Measurements from ENCODE around the gene LTBP2.

LTBP2 gene

DNA sequence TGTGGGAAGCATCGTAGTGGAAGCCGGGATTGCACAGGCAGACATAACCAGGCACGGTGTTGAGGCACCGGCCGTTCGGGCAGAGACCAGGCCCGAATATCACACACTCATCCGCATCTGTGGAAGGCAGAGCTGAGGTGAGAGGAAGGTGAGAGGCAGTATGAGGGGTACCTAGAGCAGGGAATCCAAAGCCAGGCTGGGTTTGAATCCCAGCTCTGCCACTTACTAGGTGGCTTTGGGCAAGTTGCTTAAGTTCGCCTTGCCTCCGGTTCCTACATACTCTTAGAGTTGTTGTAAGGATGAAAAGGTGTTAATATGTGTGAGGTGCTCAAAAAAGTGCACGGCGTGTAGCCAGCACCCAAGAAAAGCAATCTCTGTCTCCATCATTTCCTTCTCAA, 108.1 kb downstream of the LTBP2 start:
- TF ChIP-seq CTCF (IDR thresholded peaks at IDR 0.05; ENCODE audit: low read length) = no peak
- TF ChIP-seq EZH2 (optimal IDR thresholded peaks at IDR 0.05; ENCODE audit: low read depth, low read length) = no peak
- no peak for TF ChIP-seq EZH2phosphoT487 (IDR thresholded peaks at IDR 0.05; ENCODE audit: low read length)
- H3K4me2 ChIP-seq (ENCODE audit: low read depth, low read length) = no peak overlapping the region

GRCh38 chr14:74503291-74503937, 108.6 kb downstream of the LTBP2 start:
- Histone ChIP-seq H3K36me3 (replicated peaks; ENCODE audit: insufficient read depth, low read length) (no peaks in the 10 kb centered on the region), H3K9ac (ENCODE audit: low read length) (no peak overlapping the region), H3K9me2 (replicated peaks; ENCODE audit: insufficient read depth, low read length) (no peaks in the 10 kb centered on the region)

More for the DNA sequence above, 108.1 kb downstream of the LTBP2 start:
- Histone ChIP-seq H3K9ac (ENCODE audit: low read length) (no peak overlapping the region), H3K9me3 (replicated peaks; ENCODE audit: insufficient read depth, low read length) (no peaks in the 10 kb centered on the region), H3K4me3 (ENCODE audit: low read length) (no peak overlapping the region), H2AFZ (ENCODE audit: low read length) (no peak overlapping the region), H3K4me1 (ENCODE audit: low read length) (no peaks in the 10 kb centered on the region), H3F3A (ENCODE audit: insufficient read depth, low read length) (no peaks in the 10 kb centered on the region), H4K20me1 (ENCODE audit: insufficient read depth, low read length) (no peaks in the 10 kb centered on the region), H3K27me3 (replicated peaks; ENCODE audit: insufficient read depth, low read length) (no peaks in the 10 kb centered on the region), H3K79me2 (ENCODE audit: low read length) (no peaks in the 10 kb centered on the region), H3K27ac (ENCODE audit: low read length) (no peak overlapping the region), H3K9me2 (replicated peaks; ENCODE audit: insufficient read depth, low read length) (no peaks in the 10 kb centered on the region), H3K36me3 (replicated peaks; ENCODE audit: insufficient read depth, low read length) (no peaks in the 10 kb centered on the region)
- no peak for DNase-seq

GRCh38 chr14:74502236-74503019, 109.6 kb downstream of the LTBP2 start:
- H3K9me2 ChIP-seq (replicated peaks; ENCODE audit: insufficient read depth, low read length) = no peaks in the 10 kb centered on the region
- DNase-seq = peak; percentile 6
- no peaks in the 10 kb centered on the region for H3K79me2 ChIP-seq (ENCODE audit: low read length)
- no peak for TF ChIP-seq EZH2 (optimal IDR thresholded peaks at IDR 0.05; ENCODE audit: low read depth, low read length)
- TF ChIP-seq EZH2phosphoT487 (IDR thresholded peaks at IDR 0.05; ENCODE audit: low read length) = no peak
- peak; percentile 53 for TF ChIP-seq CTCF (IDR thresholded peaks at IDR 0.05; ENCODE audit: low read length)
- H3K9me3 ChIP-seq (replicated peaks; ENCODE audit: insufficient read depth, low read length) = no peaks in the 10 kb centered on the region
- no peaks in the 10 kb centered on the region for H3K4me1 ChIP-seq (ENCODE audit: low read length)
- H3K9ac ChIP-seq (ENCODE audit: low read length) = no peak overlapping the region
- H4K20me1 ChIP-seq (ENCODE audit: insufficient read depth, low read length) = no peaks in the 10 kb centered on the region
- H2AFZ ChIP-seq (ENCODE audit: low read length) = no peak overlapping the region
- H3K4me3 ChIP-seq (ENCODE audit: low read length) = no peak overlapping the region
- no peaks in the 10 kb centered on the region for H3K36me3 ChIP-seq (replicated peaks; ENCODE audit: insufficient read depth, low read length)
- H3K27ac ChIP-seq (ENCODE audit: low read length) = no peak overlapping the region
- no peaks in the 10 kb centered on the region for H3K27me3 ChIP-seq (replicated peaks; ENCODE audit: insufficient read depth, low read length)
- H3F3A ChIP-seq (ENCODE audit: insufficient read depth, low read length) = no peaks in the 10 kb centered on the region
- H3K4me2 ChIP-seq (ENCODE audit: low read depth, low read length) = no peak overlapping the region

More at GRCh38 chr14:74503291-74503937, 108.6 kb downstream of the LTBP2 start:
- Histone ChIP-seq H3K9me3 (replicated peaks; ENCODE audit: insufficient read depth, low read length) (no peaks in the 10 kb centered on the region), H3F3A (ENCODE audit: insufficient read depth, low read length) (no peaks in the 10 kb centered on the region), H3K4me2 (ENCODE audit: low read depth, low read length) (no peak overlapping the region), H3K27me3 (replicated peaks; ENCODE audit: insufficient read depth, low read length) (no peaks in the 10 kb centered on the region), H3K79me2 (ENCODE audit: low read length) (no peaks in the 10 kb centered on the region), H2AFZ (ENCODE audit: low read length) (no peak overlapping the region), H3K27ac (ENCODE audit: low read length) (no peak overlapping the region), H3K4me3 (ENCODE audit: low read length) (no peak overlapping the region), H3K4me1 (ENCODE audit: low read length) (no peaks in the 10 kb centered on the region), H4K20me1 (ENCODE audit: insufficient read depth, low read length) (no peaks in the 10 kb centered on the region)
- TF ChIP-seq EZH2 (optimal IDR thresholded peaks at IDR 0.05; ENCODE audit: low read depth, low read length) (no peak), EZH2phosphoT487 (IDR thresholded peaks at IDR 0.05; ENCODE audit: low read length) (no peak), CTCF (IDR thresholded peaks at IDR 0.05; ENCODE audit: low read length) (no peak)
- DNase-seq = no peak

Measured in MM.1S (cell line).